HG03354 (cell line): ENCODE results near the gene OR56A5.
"Not testable (repeated sequence)": the region's sequence is repeated elsewhere in the genome, so short reads cannot be mapped to it uniquely, and the experiment has no call there.

ENCODE experiments used
- ATAC-seq: cut with Tn5 transposase; IDR thresholded peaks from one replicate; pipeline ENCODE4 v1.9.1; 2021; ENCODE audit warnings: mild to moderate bottlenecking; ENCODE audit not compliant: unreplicated experiment, poor library complexity, severe bottlenecking

Gene OR56A5, protein sequence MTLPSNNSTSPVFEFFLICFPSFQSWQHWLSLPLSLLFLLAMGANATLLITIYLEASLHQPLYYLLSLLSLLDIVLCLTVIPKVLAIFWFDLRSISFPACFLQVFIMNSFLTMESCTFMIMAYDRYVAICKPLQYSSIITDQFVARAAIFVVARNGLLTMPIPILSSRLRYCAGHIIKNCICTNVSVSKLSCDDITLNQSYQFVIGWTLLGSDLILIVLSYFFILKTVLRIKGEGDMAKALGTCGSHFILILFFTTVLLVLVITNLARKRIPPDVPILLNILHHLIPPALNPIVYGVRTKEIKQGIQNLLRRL

DNA sequence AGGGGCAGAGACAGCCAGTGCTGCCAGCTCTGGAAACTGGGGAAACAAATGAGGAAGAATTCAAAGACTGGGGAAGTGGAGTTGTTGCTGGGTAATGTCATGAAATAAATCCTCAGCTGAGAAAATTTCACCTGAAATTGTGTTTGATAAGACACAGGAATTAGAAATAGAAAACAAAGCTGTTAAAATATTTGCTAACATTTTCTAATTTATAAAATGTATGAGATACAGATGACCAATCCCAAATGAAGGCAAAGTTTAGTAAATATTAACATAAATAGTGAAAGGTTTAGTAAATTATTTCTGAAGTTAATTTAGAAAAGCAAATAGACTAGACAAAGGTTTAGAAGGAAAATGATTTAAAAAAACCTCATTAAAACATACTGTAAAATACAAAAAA, at the start of gene OR56A5:
OR56A5 (minus strand) TSS at position 101 of the 400 bp plus-strand sequence; CDS start at position 101, 0 bp downstream.
- ATAC-seq, result no peak

DNA sequence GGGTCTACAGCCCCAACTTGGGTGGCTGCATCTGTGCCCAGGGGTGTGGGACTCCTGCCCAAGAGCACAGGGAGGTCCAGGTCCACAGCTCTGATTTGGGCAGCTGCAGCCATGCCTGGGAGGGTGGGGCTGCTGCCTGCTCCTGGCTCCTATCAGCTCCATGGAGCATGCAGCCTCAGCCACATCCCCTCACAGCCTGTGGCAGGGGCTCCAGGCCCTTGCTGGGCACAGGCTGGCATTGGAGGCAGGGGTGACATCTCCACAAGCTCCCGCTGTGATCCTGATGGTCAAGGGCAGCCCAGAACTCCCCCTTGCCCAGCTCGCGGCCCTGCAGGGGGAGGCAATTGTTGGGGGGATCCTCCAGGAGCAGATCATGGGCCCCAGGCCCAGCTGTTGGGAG, 44.7 kb upstream of the OR56A5 start:
- no peak for ATAC-seq

DNA sequence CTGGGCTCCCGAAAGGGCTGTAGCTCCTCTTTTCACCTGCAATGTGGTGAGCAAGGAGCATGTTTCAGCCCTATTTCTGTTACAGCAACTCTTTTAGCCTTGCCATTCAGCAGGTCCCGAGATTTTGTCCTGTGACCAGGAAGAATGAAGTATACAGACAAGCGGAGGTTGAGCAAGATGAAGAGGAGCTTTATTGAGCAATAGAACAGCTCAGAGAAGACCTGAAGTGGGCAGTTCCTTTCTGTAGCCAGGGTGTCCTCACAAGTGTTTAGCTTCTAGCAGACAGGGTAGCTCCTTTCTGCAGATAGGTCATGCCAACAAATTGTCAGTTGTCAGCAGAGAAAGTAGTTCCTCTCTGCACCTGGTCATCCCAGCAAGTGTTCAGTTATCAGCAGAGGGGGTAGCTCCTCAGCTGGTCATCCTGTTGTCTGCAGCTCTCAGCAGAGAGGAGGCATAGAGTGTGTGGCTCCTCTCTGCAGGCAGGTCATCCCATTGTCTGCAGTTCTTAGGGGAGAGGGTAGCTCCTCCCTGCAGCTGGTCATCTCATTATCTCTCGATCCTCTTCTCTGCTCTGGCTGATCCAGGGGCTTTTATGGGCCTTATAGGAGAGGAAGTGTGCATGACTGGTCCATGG, 43.9 kb upstream of the OR56A5 start:
- ATAC-seq, result no peak

DNA sequence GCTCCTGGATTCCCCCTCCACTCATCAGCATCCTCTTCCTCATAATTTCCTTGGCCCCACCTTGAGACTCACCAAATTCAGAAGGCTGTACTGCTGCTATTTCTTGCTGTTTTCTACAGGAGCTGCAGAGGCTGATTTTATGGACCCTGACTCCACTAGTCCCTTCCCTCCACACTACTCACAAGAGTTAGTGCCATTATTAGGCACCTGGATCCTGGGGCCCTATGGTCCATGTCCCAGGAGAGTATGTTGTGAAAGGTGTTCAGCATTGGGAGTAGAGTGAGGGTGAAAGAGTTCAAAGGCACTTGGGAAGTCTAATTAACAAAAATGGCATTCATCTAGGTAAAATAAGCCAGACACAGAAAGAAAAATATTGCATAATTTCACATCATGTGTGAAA, 38.6 kb upstream of the OR56A5 start, which contains the start of gene OR56A4:
OR56A4 (minus strand) TSS at position 101 of the 400 bp plus-strand sequence. CDS start 3,954 bp downstream, outside the sequence.
- ATAC-seq, result no peak

DNA sequence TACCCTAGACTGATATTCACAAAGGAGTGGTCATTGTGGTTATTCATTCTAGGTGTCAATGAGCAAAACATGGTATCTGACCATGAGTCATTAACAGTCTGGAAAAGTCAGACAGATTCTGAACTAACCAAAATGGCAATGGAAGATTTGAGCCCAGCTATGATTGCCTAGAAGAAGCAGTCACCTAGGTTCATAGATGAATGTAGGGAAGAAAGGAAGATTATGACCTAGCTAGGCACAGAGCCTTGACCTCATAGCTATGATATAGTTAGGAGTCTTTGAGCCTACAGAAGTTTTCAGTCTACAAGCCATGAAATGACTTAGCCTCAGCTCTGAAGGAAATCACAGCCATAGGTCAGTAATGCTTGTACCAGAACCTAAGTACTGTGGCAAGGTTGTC, 38.1 kb upstream of the OR56A5 start:
- no peak for ATAC-seq

DNA sequence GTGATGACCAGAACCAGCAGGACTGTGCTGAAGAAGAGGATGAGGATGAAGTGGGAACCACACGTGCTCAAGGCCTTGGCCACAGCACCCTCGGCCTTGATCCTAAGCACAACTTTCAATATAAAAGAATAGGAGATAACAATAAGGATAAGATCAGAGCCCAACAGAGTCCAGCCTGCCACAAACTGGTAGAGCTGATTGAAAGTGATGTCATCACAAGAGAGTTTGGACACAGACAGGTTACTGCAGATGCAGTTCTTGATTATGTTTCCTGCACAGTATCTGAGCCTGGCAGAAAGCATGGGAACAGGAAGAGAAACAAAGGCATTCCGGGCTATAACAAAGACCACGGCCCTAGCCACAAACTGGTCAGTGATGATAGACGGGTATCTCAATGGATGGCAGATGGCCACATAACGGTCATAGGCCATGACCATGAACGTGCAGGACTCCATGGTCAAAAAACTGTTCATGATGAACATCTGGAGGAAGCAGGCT, 34.0 kb upstream of the OR56A5 start:
- ATAC-seq, result no peak

DNA sequence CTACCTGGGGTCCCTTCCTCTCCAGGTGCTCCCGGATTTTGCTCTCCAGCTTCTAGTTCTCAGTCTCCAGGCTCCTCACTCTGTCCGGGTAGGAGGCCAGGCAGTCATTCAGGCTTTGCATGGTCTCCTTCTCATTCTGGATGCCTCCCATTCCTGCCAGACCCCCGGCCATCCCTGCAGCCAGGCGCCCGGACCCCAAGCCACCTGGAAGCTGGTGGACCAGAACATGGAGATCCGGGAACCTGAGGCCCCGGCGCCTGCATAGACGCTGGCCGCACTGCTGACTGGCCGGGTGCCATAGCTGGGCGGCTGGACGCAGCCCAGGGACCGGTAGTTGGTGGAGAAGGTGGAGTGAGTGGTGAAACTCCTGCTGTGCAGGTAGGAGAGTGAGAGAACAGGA, 26.5 kb upstream of the OR56A5 start:
- no peak for ATAC-seq

DNA sequence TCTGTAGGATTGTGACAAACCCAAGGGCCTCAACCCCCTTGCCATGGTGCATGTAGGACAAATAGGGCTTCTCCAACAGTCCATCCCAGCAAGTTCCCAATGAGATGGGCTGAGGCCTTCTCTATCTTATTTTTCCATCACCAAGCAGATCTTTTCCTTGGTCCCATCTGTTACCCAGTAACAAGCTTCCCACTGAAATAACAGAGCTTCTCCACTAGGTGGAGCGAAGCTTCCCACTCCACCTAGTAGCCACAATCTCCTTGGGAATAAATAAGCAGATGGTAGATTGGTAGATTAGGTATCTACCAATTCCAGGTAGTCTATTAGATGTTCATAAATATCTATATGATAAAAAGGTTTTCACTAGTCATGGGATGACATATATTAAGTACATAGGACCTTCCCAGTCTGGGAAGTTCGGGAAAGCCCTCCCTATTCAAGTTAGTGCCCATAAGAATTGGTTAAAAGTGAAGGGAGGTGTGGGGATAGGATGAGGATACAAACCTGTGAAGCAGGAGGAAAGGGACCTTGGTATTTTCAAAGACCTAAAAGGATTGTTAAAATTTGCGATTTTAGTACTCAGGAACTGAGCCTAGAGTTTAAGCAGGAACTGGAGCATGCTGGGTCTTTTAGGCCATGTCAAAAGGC, 24.4 kb upstream of the OR56A5 start:
- no peak for ATAC-seq

DNA sequence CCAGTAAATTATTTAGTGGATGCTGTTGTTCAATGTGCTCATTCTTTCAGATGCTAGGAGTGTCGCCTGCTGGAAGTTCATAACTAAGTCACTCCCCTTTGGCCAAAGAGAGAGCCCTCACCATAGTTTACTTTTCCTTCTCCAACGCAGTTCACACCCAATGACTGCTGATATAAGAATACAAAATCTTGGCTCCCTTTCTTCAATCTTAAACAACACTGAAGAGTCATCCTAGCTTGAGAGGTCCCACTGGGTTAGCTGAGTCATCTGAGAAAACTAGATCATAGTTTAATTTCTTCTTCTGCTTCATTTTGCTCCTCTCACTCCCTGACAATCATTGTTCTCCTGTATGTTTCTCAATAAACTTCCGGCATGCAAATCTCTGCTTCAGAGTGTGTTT, 23.9 kb upstream of the OR56A5 start:
- no peak for ATAC-seq

DNA sequence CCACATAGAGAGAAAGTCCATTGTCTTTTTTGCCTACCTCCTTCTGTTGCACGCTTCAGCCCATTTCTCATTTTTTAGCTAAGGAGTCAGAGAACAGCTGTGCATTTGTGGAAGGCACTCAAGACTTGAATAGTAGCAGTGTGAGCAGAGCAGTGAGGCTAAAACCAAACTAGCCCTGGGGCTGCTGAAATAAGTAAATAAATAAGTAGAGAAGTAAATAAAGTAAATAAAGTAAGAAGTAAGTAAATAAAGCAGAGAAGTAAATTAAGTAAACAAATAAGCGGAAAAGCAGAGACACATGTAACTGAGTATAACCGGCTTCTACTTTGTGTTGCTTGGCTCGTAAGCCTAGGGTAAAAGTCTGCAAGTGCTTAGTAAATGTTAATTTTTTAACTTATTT, 20.9 kb upstream of the OR56A5 start:
- no peak for ATAC-seq

DNA sequence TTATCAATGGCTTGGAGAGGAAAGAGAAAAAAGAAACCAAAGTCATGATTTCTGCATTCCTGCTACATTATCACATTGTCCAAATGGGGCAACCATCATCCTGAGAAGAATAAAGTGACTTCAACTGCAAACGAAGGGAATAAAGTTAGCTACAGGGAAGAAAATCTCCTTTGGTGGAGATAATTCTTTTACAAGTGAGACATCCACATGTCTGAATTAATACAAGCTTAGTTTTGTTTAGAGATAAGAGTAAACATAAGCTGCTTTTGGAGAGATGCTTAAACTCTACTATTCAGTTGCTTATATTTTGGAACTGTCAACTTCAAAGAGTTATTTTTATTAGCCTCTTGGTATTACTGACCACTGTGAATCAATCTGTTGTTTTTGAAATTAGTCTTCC, 18.6 kb upstream of the OR56A5 start, which contains the start of gene OR52L1:
OR52L1 (minus strand) TSS at position 101 of the 400 bp plus-strand sequence; CDS start at position 46, 55 bp downstream.
- ATAC-seq, result no peak

DNA sequence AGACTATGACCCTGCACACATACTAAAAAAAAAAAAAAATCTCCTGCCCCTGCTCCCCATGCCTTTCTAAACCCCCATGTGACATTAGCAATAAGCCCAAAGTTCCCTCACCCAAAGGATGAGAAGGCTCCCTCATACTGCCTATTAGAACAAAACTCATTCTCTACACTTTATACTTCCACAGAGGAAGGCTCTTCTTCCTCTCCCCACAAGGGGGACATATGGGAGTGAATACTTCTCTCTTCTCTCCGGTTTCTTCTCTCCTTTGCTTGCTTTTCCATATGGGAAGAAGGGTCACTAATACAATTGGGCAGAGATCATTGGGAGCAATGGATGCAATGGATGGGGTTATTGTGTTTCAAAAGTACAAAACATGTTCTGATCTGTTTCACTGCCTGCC, 15.1 kb upstream of the OR56A5 start:
- no peak for ATAC-seq

DNA sequence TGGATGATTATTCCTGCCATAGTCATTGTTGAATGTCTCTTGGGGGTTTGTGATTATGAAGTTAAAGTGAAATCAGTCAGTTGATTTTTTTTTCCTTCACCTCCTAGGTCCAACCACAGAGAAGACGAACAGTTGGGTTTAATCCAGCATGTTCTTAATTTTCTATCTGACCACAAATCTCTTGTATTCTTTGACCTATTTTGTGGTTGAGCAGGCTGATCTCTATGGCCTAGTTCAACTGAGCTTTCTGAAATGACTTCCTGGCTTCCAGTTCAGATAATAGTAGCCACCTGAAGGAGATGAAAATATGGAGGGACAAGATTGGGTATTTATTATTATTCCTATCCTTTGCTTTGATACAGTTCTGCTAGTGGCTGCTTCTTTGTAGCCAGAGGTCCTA, 5.2 kb upstream of the OR56A5 start:
- no peak for ATAC-seq

DNA sequence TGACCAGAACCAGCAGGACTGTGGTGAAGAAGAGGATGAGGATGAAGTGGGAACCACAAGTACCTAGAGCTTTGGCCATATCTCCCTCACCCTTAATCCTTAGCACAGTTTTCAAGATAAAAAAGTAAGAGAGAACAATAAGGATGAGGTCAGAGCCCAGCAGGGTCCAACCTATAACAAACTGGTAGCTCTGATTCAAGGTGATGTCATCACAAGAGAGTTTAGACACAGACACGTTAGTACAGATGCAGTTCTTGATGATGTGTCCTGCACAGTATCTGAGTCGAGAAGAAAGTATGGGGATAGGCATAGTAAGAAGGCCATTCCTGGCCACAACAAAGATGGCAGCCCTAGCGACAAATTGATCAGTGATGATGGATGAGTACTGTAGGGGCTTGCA, 586 bp downstream of the OR56A5 start:
- no peak for ATAC-seq

DNA sequence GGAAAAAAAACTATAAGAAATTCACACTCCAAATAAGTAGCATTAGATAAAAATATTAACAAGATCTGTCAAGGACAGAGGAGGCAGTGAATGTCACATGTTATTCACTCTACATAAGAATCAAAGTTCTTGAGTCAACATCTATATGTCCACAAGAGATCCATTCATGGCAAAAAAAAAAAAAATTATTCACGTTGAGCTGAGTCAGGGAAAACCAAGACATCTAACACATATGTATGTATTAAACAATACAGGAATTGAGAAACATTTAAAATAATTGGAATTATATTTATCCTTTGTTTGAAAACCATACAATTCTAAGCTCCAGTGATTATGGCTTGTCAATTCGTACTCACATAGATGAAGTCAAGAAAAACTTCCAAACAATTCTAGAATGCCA, 1.3 kb downstream of the OR56A5 start:
- ATAC-seq, result no peak

DNA sequence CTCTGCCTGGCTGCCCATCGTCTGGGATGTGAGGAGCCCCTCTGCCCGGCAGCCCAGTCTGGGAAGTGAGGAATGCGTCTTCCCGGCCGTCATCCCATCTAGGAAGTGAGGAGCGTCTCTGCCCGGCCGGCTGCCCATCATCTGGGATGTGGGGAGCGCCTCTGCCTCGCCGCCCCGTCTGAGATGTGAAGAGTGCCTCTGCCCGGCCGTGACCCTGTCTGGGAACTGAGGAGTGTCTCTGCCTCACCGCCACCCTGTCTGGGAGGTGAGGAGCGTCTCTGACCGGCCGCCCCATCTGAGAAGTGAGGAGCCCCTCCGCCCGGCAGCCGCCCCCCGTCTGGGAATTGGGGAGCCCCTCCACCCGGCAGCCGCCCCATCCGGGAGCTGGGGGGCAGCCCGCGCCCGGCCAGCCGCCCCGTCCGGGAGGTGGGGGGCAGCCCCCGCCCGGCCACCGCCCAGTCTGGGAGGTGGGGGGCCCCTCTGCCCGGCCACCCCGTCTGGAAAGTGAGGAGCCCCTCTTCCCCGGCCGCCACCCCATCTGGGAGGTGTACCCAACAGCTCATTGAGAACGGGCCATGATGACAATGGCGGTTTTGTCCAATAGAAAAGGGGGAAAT, 7.5 kb downstream of the OR56A5 start:
- not testable (repeated sequence) for ATAC-seq

DNA sequence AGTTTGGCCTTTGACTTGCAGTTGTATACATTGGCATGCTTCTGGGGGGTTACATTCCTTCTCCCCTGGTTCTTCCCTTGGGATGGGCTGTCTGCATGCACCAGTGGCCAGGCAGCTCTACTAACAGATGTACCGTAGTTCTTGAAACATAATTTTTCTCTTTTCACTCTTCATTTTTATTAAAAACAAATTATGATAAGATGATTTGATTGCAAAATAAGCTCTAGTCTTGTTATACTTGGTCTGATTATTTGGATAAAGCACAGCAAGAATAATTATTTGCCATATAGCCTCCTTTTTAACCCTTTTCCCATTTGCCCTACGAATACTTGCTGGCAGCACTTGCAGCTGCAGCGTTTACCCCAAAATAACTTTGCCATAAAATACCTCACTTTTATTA, 12.7 kb downstream of the OR56A5 start:
- ATAC-seq, result no peak

DNA sequence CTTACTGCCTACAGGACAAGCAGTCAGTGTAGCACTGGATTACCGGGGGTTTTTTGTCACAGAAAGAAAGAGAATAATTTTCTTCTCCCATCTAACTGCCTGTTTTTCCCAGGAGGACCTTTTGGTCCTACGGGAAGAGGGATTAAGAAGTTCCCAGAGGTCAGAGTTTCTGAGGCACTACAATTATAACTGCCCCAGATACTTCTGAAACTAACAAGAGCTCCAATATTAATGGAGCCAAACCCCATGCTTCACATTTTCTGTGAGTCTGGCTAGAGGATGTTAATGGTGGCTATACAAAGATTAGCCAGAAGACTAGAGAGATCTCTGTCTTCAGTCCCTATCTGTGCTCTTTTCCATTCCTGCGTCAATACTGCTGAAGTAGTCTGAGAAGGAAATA, 26.3 kb downstream of the OR56A5 start, which contains the start of gene OR56A3:
OR56A3 (plus strand) TSS at position 301 of the 400 bp plus-strand sequence. CDS start 5,096 bp downstream, outside the sequence.
- no peak for ATAC-seq

DNA sequence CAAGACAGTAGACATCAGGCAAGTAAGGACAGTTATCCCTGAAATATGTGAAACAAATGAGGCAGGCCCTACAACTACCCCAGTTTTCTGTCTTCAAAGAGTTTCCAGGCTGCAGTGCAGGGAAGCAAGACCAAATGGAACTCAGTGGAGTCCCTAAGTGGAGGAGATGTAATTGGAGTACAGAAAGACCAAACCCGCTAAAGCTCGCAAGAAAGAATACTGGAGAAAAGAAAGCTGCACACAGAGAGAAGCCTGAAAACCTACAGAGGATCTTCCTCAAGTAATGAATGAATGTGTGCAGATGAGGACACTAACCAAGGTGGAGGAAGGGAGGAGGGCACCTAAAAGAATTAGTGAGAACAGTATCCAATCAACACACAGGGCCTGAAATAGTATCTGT, 27.5 kb downstream of the OR56A5 start:
- ATAC-seq, result no peak

DNA sequence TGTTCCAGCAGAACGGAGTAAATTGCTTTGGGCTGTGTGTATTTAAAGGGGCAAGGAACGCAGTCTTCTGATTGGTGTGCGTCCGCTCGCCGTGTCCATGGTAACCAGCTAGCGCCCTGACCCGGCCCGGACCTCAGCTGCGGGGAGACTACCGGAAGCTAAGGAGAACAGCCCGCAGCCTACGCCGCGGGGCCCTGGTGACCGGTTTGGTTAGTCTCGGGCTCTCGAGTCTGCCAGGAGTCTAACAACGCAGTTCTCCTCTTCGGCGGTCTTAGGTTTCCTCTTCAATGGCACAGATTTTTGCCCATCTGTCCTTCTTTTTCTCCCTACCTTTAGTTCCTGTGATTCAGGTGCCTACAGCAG, 29.7 kb downstream of the OR56A5 start:
- ATAC-seq, result no peak
